Adrenal gland (tissue), 12 donors: Measurements from ENCODE around the gene ICE2. TPM values are rescaled to one million over a fixed set of nuclear protein-coding genes. Genes with fewer than 3 reads are reported as not detected.
"Not testable (repeated sequence)": the region's sequence is repeated elsewhere in the genome, so short reads cannot be mapped to it uniquely, and the experiment has no call there.

ENCODE experiments used
- DNase-seq, 7 donors: peaks; one replicate each; pipeline ENCODE4 v3.0.0-alpha.2; 2019 to 2020
- H3K27ac ChIP-seq, 5 donors: fragments of 200-600 bp; sonication (generic) in 4 of 5; 1 replicate in 3 of 5; 2 replicates in 2 of 5; pipeline versions ENCODE4 v1.5.1 to v1.8.0; 2016 to 2020; ENCODE audit warnings: mild to moderate bottlenecking in 1 of 5
- H3K27me3 ChIP-seq: fragments of 200-600 bp; 2 replicates; pipeline ENCODE4 v1.8.0; 2021
- H3K36me3 ChIP-seq, 2 donors: fragments of 200-600 bp; replicated peaks in 1 of 2; 1 replicate in 1 of 2; 2 replicates in 1 of 2; pipeline versions ENCODE4 v1.5.1 to v1.8.0; 2018 to 2022
- H3K4me1 ChIP-seq, 2 donors: fragments of 200-600 bp; replicated peaks in 1 of 2; 1 replicate in 1 of 2; 2 replicates in 1 of 2; pipeline versions ENCODE4 v1.5.1 to v1.8.0; 2018 to 2021
- H3K4me3 ChIP-seq, 4 donors: fragments of 200-600 bp; sonication (generic) in 3 of 4; one replicate each; pipeline ENCODE4 v1.5.1; 2016 to 2018
- H3K9me3 ChIP-seq, 3 donors: fragments of 200-600 bp; sonication (generic) in 1 of 3; replicated peaks in 1 of 3; 1 replicate in 2 of 3; 2 replicates in 1 of 3; pipeline versions ENCODE4 v1.5.1 to v1.8.0; 2016 to 2021
- CTCF ChIP-seq, 6 experiments: fragments of 450-650 bp in 4 of 6; fragments of 200-600 bp in 2 of 6; sonication (generic) in 1 of 6; IDR thresholded peaks; 1 replicate in 5 of 6; 2 replicates in 1 of 6; pipeline versions ENCODE4 v1.5.1 to v1.8.0; 2016 to 2021; ENCODE audit warnings: antibody characterized with exemption in 6 of 6, mild to moderate bottlenecking in 2 of 6, moderate library complexity in 1 of 6
- POLR2A ChIP-seq, 2 donors: fragments of 450-650 bp; IDR thresholded peaks; one replicate each; pipeline ENCODE4 v1.6.1; 2017; ENCODE audit warnings: antibody characterized with exemption in 2 of 2, mild to moderate bottlenecking in 2 of 2, moderate library complexity in 1 of 2
- WGBS, 4 donors: extraction: QIAGEN DNeasy Blood & Tissue Kit in 2 of 4; methylation state at CpG; one replicate each; pipeline versions ENCODE4 v1.1.5 to v1.1.7; 2013 to 2017; 5-methylcytosine and 5-hydroxymethylcytosine counted together
- intact Hi-C, 2 donors: fragments of 100-400 bp; cut with DNase I; formaldehyde crosslinking; loops; one replicate each; pipeline versions ENCODE4 v1.14.1 to v1.15.0; 2022 to 2023
- polyA plus RNA-seq, 3 donors: library from polyadenylated mRNA; stranded (reverse); fragments of 200-250 nt in 2 of 3; fragments of 350-450 nt in 1 of 3; fragmentation: Illumina TruSeq in 1 of 3; extraction: RNeasy Lipid Tissue Mini Kit (QIAGEN cat#74804) in 1 of 3; gene quantifications; one replicate each; pipeline ENCODE4 v1.2.3, GENCODE V29; 2013 to 2014
- total RNA-seq, 9 donors: library from RNA; depleted of rRNA in 4 of 9; stranded (reverse); fragments of >200 nt in 4 of 9; fragments of 120-200 nt in 1 of 9; fragmentation: NEBNext Ultra II Directional in 1 of 9; extraction: Animal tissue kit (Norgen Biotek cat#: 25700) in 1 of 9; gene quantifications; one replicate each; pipeline versions ENCODE4 v1.1.0 to v1.2.4, GENCODE V29; 2013 to 2023
- donor health status: healthy with polysubstance abuse.
- donor health status: Bipolar disorder and iron deficiency.
- donor health status: DM: yes; HTN: yes; CAD: no.
- donor health status: DM: no; HTN: no; CAD: no.
- donor health status: DM: no; HTN: no; CAD: no.
- donor health status: DM: yes; HTN: yes; CAD: no.

Gene ICE2
- total and polyA plus RNA-seq, 12 donors, result 13.6 to 53.7 (median 38.3) TPM

- Histone ChIP-seq H3K9me3 (no peaks in the 10 kb centered on the region), H3K36me3 (no peaks in the 10 kb centered on the region), H3K4me1 (peaks cover 9 to 19% of the 10 kb centered on the region in 2 donors), H3K4me3 (no peak overlapping the region), H3K27me3 (no peaks in the 10 kb centered on the region), H3K27ac (no peak overlapping the region)
- no peak for DNase-seq
- WGBS, 4 donors, result 78 to 85% (median 78%) methylated on average over 2 of the region's 2 CpGs
- TF ChIP-seq CTCF (IDR thresholded peaks at IDR 0.05) (no peak), POLR2A (IDR thresholded peaks at IDR 0.05) (no peak)
- intact Hi-C loops, result no loop called here
Observed at GRCh38 chr15:60406513-60407414, 72.2 kb downstream of the ICE2 start.

- no peaks in the 10 kb centered on the region for H3K9me3 ChIP-seq
- H3K4me1 ChIP-seq, result peaks cover 9 to 19% of the 10 kb centered on the region in 2 donors
- H3K27me3 ChIP-seq, result no peaks in the 10 kb centered on the region
- H3K36me3 ChIP-seq, result no peaks in the 10 kb centered on the region
- H3K27ac ChIP-seq, result no peak overlapping the region
- DNase-seq, result no peak
- no peak for TF ChIP-seq POLR2A (IDR thresholded peaks at IDR 0.05)
- no peak for TF ChIP-seq CTCF (IDR thresholded peaks at IDR 0.05)
- WGBS, 4 donors, result 43 to 70% (median 47%) methylated on average over 2 of the region's 2 CpGs
- intact Hi-C loops, result no loop called here
- H3K4me3 ChIP-seq, result no peak overlapping the region
Observed at GRCh38 chr15:60405399-60405798, 73.5 kb downstream of the ICE2 start.

GRCh38 chr15:60404351-60404750, 74.6 kb downstream of the ICE2 start:
- H3K9me3 ChIP-seq, H3K36me3 ChIP-seq, intact Hi-C loops, H3K27me3 ChIP-seq, DNase-seq, H3K4me3 ChIP-seq, H3K27ac ChIP-seq: not testable (repeated sequence)
- H3K4me1 ChIP-seq, result peaks cover 9 to 19% of the 10 kb centered on the region in 2 donors
- 89 to 94% (median 91%) methylated on average over 12 of the region's 12 CpGs for WGBS, 4 donors

GRCh38 chr15:60400944-60401343, 78.0 kb downstream of the ICE2 start:
- no peak for DNase-seq
- Histone ChIP-seq H3K36me3 (peaks cover 0 to 4% of the 10 kb centered on the region in 2 donors), H3K4me3 (no peak overlapping the region), H3K4me1 (peaks cover 15 to 16% of the 10 kb centered on the region in 2 donors), H3K27ac (no peak overlapping the region), H3K9me3 (no peaks in the 10 kb centered on the region), H3K27me3 (no peaks in the 10 kb centered on the region)
- 31 to 52% (median 41%) methylated on average over 3 of the region's 3 CpGs for WGBS, 4 donors
- intact Hi-C loops, result no loop called here
- TF ChIP-seq CTCF (IDR thresholded peaks at IDR 0.05), result no peak
- TF ChIP-seq POLR2A (IDR thresholded peaks at IDR 0.05), result no peak
